ENCODE data around the gene UBAC2. TPM values are rescaled to one million over a fixed set of nuclear protein-coding genes. Genes with fewer than 3 reads are reported as not detected.
"Not testable (repeated sequence)": the region's sequence is repeated elsewhere in the genome, so short reads cannot be mapped to it uniquely, and the experiment has no call there.

The UBAC2 gene
- polyA plus RNA-seq, 4 donors = 56.2 to 92.6 (median 76.0) TPM

DNA sequence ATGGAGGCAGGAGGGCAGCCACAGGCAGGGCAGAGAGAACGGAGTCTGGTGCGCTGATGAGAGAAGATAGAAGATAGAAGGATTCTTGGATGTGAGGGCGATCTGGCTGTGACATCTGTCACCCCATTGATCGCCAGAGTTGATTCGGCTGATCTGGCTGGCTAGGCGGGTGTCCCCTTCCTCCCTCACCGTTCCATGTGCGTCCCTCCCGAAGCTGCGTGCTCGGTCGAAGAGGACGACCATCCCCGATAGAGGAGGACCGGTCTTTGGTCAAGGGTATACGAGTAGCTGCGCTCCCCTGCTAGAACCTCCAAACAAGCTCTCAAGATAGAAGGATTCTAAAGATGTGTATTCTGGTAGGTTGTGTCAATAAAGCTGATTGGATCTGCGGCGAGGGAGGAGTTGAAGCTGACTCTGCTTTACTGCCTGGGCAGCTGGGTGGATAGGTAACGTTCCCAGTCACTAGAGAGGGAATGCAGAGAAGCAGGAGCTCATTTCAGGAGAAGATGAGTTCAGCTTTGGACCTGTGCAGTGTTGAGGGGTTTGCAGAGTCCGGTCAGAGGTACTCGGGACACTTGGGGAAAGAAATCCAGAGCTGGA is 5.1 kb downstream of the UBAC2 start:
- H3K27me3 ChIP-seq (ENCODE audit: control insufficient read depth in 3 of 3, insufficient read depth in 3 of 3, low read length in 3 of 3) = no peaks in the 10 kb centered on the region
- no peak overlapping the region for H3K4me3 ChIP-seq (ENCODE audit: low read depth in 1 of 3, low read length in 3 of 3)
- no peak overlapping the region for H3K27ac ChIP-seq (ENCODE audit: low read depth in 1 of 3, low read length in 2 of 3)
- DNase-seq (no peak), FAIRE-seq (no peak)
- whole genome bisulfite sequencing, 3 donors = 90 to 95% (median 93%) methylated on average over 21 to 22 of the region's 22 CpGs
- H3K36me3 ChIP-seq (ENCODE audit: control insufficient read depth in 3 of 3, insufficient read depth in 2 of 3, low read depth in 1 of 3, low read length in 3 of 3) = peaks cover 0 to 35% (median 0%) of the 10 kb centered on the region in 3 donors
- no peaks in the 10 kb centered on the region for H3K9me3 ChIP-seq (ENCODE audit: control insufficient read depth in 2 of 2, insufficient read depth in 1 of 2, low read depth in 1 of 2, low read length in 1 of 2)
- peaks cover 4 to 10% (median 6%) of the 10 kb centered on the region in 3 donors for H3K4me1 ChIP-seq (ENCODE audit: control insufficient read depth in 3 of 3, insufficient read depth in 2 of 3, low read depth in 1 of 3, low read length in 2 of 3)

DNA sequence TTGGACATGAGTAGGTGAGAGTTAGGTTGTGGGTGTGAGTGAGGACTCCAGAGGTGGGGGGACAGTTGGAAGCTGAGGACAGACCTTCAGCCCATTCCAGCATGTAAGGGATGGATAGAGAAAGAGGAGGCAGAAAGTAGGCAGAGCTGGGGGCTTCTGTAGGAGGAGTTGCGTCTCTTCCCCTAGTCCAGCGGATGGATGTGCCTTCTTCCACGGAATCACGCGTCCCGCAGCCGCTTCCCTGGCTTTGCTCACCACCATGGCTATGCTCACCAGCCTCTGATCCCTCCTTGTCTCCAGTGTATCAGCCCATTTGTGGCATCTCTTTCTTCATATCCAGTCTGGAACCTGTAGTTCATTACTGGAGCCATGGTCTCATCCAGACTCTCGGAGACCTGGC is 5.6 kb downstream of the UBAC2 start:
- WGBS, 3 donors = 96 to 99% (median 98%) methylated on average over 8 of the region's 8 CpGs
- no peak overlapping the region for H3K4me3 ChIP-seq (ENCODE audit: low read depth in 1 of 3, low read length in 3 of 3)
- peaks cover 0 to 35% (median 0%) of the 10 kb centered on the region in 3 donors for H3K36me3 ChIP-seq (ENCODE audit: control insufficient read depth in 3 of 3, insufficient read depth in 2 of 3, low read depth in 1 of 3, low read length in 3 of 3)
- no peaks in the 10 kb centered on the region for H3K9me3 ChIP-seq (ENCODE audit: control insufficient read depth in 2 of 2, insufficient read depth in 1 of 2, low read depth in 1 of 2, low read length in 1 of 2)
- DNase-seq (no peak), FAIRE-seq (no peak)
- H3K27me3 ChIP-seq (ENCODE audit: control insufficient read depth in 3 of 3, insufficient read depth in 3 of 3, low read length in 3 of 3) = no peaks in the 10 kb centered on the region
- peaks cover 4 to 10% (median 6%) of the 10 kb centered on the region in 3 donors for H3K4me1 ChIP-seq (ENCODE audit: control insufficient read depth in 3 of 3, insufficient read depth in 2 of 3, low read depth in 1 of 3, low read length in 2 of 3)
- no peak overlapping the region for H3K27ac ChIP-seq (ENCODE audit: low read depth in 1 of 3, low read length in 2 of 3)

DNA sequence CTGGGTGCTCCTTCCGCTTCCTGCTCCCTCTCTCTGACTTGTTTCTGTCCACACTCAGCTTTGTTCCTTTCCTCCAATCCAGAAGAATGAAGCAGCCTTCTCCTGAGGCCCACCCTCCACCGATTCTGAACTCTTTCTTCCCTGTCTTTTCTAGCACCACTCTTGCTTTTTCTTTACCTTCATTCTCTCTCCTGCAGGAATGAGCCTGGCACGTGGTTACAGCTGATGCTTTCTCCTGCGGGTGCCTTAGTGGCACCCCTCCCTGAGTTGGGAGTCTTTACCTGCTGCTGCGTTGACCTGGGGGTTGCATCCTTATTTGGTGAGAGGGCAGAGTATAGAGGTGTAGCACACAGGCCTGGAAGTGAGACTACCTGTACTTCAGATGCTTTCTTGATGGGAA is 6.2 kb downstream of the UBAC2 start:
- peaks cover 4 to 10% (median 6%) of the 10 kb centered on the region in 3 donors for H3K4me1 ChIP-seq (ENCODE audit: control insufficient read depth in 3 of 3, insufficient read depth in 2 of 3, low read depth in 1 of 3, low read length in 2 of 3)
- peaks cover 0 to 39% (median 0%) of the 10 kb centered on the region in 3 donors for H3K36me3 ChIP-seq (ENCODE audit: control insufficient read depth in 3 of 3, insufficient read depth in 2 of 3, low read depth in 1 of 3, low read length in 3 of 3)
- FAIRE-seq = no peak
- H3K27ac ChIP-seq (ENCODE audit: low read depth in 1 of 3, low read length in 2 of 3) = no peak overlapping the region
- no peaks in the 10 kb centered on the region for H3K9me3 ChIP-seq (ENCODE audit: control insufficient read depth in 2 of 2, insufficient read depth in 1 of 2, low read depth in 1 of 2, low read length in 1 of 2)
- H3K27me3 ChIP-seq (ENCODE audit: control insufficient read depth in 3 of 3, insufficient read depth in 3 of 3, low read length in 3 of 3) = no peaks in the 10 kb centered on the region
- DNase-seq = no peak
- WGBS, 3 donors = 89 to 94% (median 91%) methylated on average over 5 of the region's 5 CpGs
- no peak overlapping the region for H3K4me3 ChIP-seq (ENCODE audit: low read depth in 1 of 3, low read length in 3 of 3)

DNA sequence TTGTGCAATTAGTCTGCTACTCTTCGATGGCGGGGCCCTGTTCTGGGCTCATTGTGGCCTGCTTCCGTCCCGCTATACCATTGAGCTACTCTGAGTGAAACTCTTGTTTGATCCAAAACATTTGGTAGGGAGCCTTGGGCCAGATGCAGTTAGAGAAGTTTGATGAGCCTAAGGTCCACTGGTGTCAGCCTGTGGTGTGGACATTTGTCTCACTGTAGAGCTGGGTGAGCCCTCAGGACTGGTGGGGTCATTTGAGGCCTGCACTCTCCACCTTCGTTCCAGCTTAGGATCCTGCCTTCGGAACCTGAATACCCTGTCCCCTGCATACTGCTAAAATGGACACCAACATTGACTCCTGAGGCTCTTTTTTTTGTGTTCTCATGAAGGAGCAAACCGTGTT is 6.9 kb downstream of the UBAC2 start:
- H3K36me3 ChIP-seq (ENCODE audit: control insufficient read depth in 3 of 3, insufficient read depth in 2 of 3, low read depth in 1 of 3, low read length in 3 of 3) = peaks cover 0 to 39% (median 0%) of the 10 kb centered on the region in 3 donors
- H3K4me1 ChIP-seq (ENCODE audit: control insufficient read depth in 3 of 3, insufficient read depth in 2 of 3, low read depth in 1 of 3, low read length in 2 of 3) = peaks cover 4 to 6% (median 5%) of the 10 kb centered on the region in 3 donors
- no peak overlapping the region for H3K27ac ChIP-seq (ENCODE audit: low read depth in 1 of 3, low read length in 2 of 3)
- FAIRE-seq (no peak), DNase-seq (no peak)
- no peak overlapping the region for H3K4me3 ChIP-seq (ENCODE audit: low read depth in 1 of 3, low read length in 3 of 3)
- H3K27me3 ChIP-seq (ENCODE audit: control insufficient read depth in 3 of 3, insufficient read depth in 3 of 3, low read length in 3 of 3) = no peaks in the 10 kb centered on the region
- no peaks in the 10 kb centered on the region for H3K9me3 ChIP-seq (ENCODE audit: control insufficient read depth in 2 of 2, insufficient read depth in 1 of 2, low read depth in 1 of 2, low read length in 1 of 2)
- 91 to 97% (median 94%) methylated on average over 7 of the region's 7 CpGs for WGBS, 3 donors

DNA sequence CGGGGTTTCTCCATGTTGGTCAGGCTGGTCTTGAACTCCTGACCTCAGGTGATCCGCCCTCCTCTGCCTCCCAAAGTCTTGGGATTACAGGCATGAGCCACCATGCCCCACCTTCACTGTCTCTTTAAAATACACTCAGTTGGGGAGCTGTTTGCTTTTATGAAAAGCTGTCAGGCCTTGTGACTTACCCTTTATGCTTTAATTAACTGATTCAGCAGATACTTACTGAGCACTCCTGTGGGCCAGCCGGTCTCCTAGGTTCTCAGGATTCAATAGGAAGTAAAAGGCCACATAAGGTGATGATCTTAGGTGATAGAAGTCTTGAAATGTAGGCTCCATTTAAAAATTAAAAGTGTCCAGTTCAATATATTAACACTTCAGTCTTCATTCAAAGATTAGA is 7.5 kb downstream of the UBAC2 start:
- H3K27me3 ChIP-seq (ENCODE audit: control insufficient read depth in 3 of 3, insufficient read depth in 3 of 3, low read length in 3 of 3) = no peaks in the 10 kb centered on the region
- FAIRE-seq (no peak), DNase-seq (no peak)
- H3K36me3 ChIP-seq (ENCODE audit: control insufficient read depth in 3 of 3, insufficient read depth in 2 of 3, low read depth in 1 of 3, low read length in 3 of 3) = peaks cover 0 to 40% (median 0%) of the 10 kb centered on the region in 3 donors
- H3K4me3 ChIP-seq (ENCODE audit: low read depth in 1 of 3, low read length in 3 of 3) = no peak overlapping the region
- H3K27ac ChIP-seq (ENCODE audit: low read depth in 1 of 3, low read length in 2 of 3) = no peak overlapping the region
- H3K4me1 ChIP-seq (ENCODE audit: control insufficient read depth in 3 of 3, insufficient read depth in 2 of 3, low read depth in 1 of 3, low read length in 2 of 3) = peaks cover 2 to 6% (median 4%) of the 10 kb centered on the region in 3 donors
- H3K9me3 ChIP-seq (ENCODE audit: control insufficient read depth in 2 of 2, insufficient read depth in 1 of 2, low read depth in 1 of 2, low read length in 1 of 2) = no peaks in the 10 kb centered on the region
- WGBS, 3 donors = 90 to 94% (median 93%) methylated on average over 3 of the region's 3 CpGs

DNA sequence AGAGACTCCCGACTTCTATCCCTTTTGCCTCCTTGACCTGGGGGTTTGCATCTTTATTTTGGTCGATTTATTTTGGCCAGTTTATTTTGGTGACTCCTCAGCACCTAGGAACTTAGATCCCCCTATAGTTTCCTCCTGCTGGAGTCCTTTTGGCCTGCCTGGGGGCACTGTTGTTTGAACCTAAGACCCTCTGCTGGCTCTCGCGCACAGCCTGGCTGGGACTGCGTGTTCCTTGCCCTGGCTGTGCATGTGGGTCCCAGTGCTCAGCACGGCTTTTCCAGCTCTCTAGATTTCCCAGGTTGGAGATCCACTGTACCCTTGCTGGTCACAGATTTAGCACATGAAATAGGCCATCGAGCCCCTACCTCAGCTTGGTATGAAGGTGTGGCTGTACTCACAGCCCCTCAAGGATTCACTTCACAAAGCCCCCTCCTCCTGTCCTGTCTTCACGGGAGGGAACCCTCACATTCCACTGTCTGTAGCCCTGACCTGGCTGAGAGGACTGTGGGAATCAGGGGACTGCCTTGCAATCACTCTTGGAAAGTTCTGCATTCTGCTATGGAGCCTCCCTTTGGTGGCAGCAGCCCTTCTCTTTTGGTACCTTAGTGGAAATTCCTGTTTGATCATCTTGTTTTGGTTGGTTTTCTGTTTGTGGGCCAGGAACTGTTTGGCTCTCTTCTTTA is 8.3 kb downstream of the UBAC2 start:
- no peak overlapping the region for H3K27ac ChIP-seq (ENCODE audit: low read depth in 1 of 3, low read length in 2 of 3)
- H3K9me3 ChIP-seq (ENCODE audit: control insufficient read depth in 2 of 2, insufficient read depth in 1 of 2, low read depth in 1 of 2, low read length in 1 of 2) = no peaks in the 10 kb centered on the region
- DNase-seq (no peak), FAIRE-seq (no peak)
- H3K36me3 ChIP-seq (ENCODE audit: control insufficient read depth in 3 of 3, insufficient read depth in 2 of 3, low read depth in 1 of 3, low read length in 3 of 3) = peaks cover 0 to 46% (median 0%) of the 10 kb centered on the region in 3 donors
- no peak overlapping the region for H3K4me3 ChIP-seq (ENCODE audit: low read depth in 1 of 3, low read length in 3 of 3)
- H3K4me1 ChIP-seq (ENCODE audit: control insufficient read depth in 3 of 3, insufficient read depth in 2 of 3, low read depth in 1 of 3, low read length in 2 of 3) = peaks cover 2 to 4% (median 2%) of the 10 kb centered on the region in 3 donors
- H3K27me3 ChIP-seq (ENCODE audit: control insufficient read depth in 3 of 3, insufficient read depth in 3 of 3, low read length in 3 of 3) = no peaks in the 10 kb centered on the region
- WGBS, 3 donors = 82 to 90% (median 84%) methylated on average over 8 of the region's 8 CpGs

DNA sequence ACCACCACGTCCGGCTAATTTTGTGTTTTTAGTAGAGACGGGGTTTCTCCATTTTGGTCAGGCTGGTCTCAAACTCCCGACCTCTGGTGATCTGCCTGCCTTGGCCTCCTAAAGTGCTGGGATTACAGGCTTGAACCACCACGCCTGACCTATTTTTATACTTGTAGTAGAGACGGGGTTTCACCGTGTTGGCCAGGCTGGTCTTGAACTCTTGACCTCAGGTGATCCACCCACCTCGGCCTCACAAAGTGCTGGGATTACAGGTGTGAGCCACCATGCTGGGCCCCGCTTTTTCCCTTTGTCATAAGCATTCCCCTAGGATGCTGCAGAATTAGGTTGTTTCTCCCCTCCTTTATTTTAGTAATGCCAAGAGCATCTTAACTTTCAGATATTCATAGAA is 10.0 kb downstream of the UBAC2 start:
- peaks cover 0 to 44% (median 3%) of the 10 kb centered on the region in 3 donors for H3K36me3 ChIP-seq (ENCODE audit: control insufficient read depth in 3 of 3, insufficient read depth in 2 of 3, low read depth in 1 of 3, low read length in 3 of 3)
- not testable (repeated sequence) for DNase-seq; FAIRE-seq; H3K9me3 ChIP-seq (ENCODE audit: control insufficient read depth in 2 of 2, insufficient read depth in 1 of 2, low read depth in 1 of 2, low read length in 1 of 2); H3K27ac ChIP-seq (ENCODE audit: low read depth in 1 of 3, low read length in 2 of 3); H3K27me3 ChIP-seq (ENCODE audit: control insufficient read depth in 3 of 3, insufficient read depth in 3 of 3, low read length in 3 of 3); H3K4me1 ChIP-seq (ENCODE audit: control insufficient read depth in 3 of 3, insufficient read depth in 2 of 3, low read depth in 1 of 3, low read length in 2 of 3); H3K4me3 ChIP-seq (ENCODE audit: low read depth in 1 of 3, low read length in 3 of 3)
- WGBS, 3 donors = 84 to 94% (median 87%) methylated on average over 9 of the region's 9 CpGs

DNA sequence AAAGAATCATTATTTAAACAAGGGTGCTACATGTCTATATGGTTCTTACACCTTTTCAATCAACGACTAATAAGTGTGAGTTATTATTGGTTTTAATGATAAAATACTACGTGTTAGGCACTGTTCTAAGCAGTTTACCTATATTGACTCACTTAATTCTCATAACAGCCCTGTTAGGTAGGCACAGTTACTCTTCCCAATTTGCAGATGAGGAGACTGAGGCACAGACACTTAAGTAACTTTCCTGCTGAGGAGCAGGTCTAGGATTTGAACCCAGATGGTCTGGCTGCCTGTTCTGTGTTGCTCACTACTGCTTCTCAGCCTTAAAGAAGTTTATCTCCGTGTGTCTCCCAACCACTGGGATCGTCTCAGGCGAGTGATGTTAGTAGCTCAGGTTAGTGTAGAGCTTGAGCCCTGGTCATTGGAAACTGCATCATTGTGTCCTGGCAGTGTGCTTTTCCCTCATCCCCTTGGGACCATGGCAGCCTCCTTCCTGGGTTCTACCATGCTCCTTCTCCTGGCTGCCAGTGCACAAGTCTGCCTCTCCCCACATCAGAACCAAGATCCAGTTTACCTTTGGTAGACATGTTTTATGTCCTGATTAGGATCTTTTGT is 10.9 kb downstream of the UBAC2 start:
- WGBS, 3 donors = 91 to 97% (median 96%) methylated on average over 5 of the region's 5 CpGs
- no peaks in the 10 kb centered on the region for H3K4me1 ChIP-seq (ENCODE audit: control insufficient read depth in 3 of 3, insufficient read depth in 2 of 3, low read depth in 1 of 3, low read length in 2 of 3)
- no peak overlapping the region for H3K27ac ChIP-seq (ENCODE audit: low read depth in 1 of 3, low read length in 2 of 3)
- no peaks in the 10 kb centered on the region for H3K9me3 ChIP-seq (ENCODE audit: control insufficient read depth in 2 of 2, insufficient read depth in 1 of 2, low read depth in 1 of 2, low read length in 1 of 2)
- DNase-seq (no peak), FAIRE-seq (no peak)
- no peaks in the 10 kb centered on the region for H3K27me3 ChIP-seq (ENCODE audit: control insufficient read depth in 3 of 3, insufficient read depth in 3 of 3, low read length in 3 of 3)
- no peak overlapping the region for H3K4me3 ChIP-seq (ENCODE audit: low read depth in 1 of 3, low read length in 3 of 3)
- peaks cover 0 to 37% (median 3%) of the 10 kb centered on the region in 3 donors for H3K36me3 ChIP-seq (ENCODE audit: control insufficient read depth in 3 of 3, insufficient read depth in 2 of 3, low read depth in 1 of 3, low read length in 3 of 3)

Data from small intestine (tissue), 7 donors.